Smooth muscle cell (in vitro differentiated cells): ENCODE data around the gene EPB41L4B. TPM values are rescaled to one million over a fixed set of nuclear protein-coding genes. Genes with fewer than 3 reads are reported as not detected.

Source experiments
- DNase-seq: peaks from one replicate; lab custom pipeline; 2025; ENCODE audit not compliant: unreplicated experiment; lab: John Stamatoyannopoulos, UW
- H2AFZ ChIP-seq: fragments of 200-600 bp; sonication (generic); 2 replicates; pipeline ENCODE4 v1.6.0; 2016; ENCODE audit warnings: antibody characterized with exemption, low read depth, mild to moderate bottlenecking
- H3F3A ChIP-seq: fragments of 200-600 bp; sonication (generic); 2 replicates; pipeline ENCODE4 v1.6.0; 2017; ENCODE audit warnings: antibody characterized with exemption, low read depth
- H3K27ac ChIP-seq: fragments of 200-600 bp; sonication (generic); 2 replicates; pipeline ENCODE4 v1.5.1; 2016; ENCODE audit warnings: low read depth, mild to moderate bottlenecking
- H3K27me3 ChIP-seq: fragments of 200-600 bp; sonication (generic); 2 replicates; pipeline ENCODE4 v1.6.1; 2016; ENCODE audit warnings: low read depth, mild to moderate bottlenecking
- H3K36me3 ChIP-seq: fragments of 200-600 bp; sonication (generic); 2 replicates; pipeline ENCODE4 v1.5.1; 2016; ENCODE audit warnings: low read depth
- H3K4me1 ChIP-seq: fragments of 200-600 bp; sonication (generic); 2 replicates; pipeline ENCODE4 v1.5.1; 2016; ENCODE audit warnings: low read depth
- H3K4me2 ChIP-seq: fragments of 200-600 bp; sonication (generic); 2 replicates; pipeline ENCODE4 v1.6.0; 2016; ENCODE audit warnings: mild to moderate bottlenecking
- H3K4me3 ChIP-seq: fragments of 200-600 bp; sonication (generic); 2 replicates; pipeline ENCODE4 v1.5.1; 2016; ENCODE audit warnings: mild to moderate bottlenecking
- H3K79me2 ChIP-seq: fragments of 200-600 bp; sonication (generic); 2 replicates; pipeline ENCODE4 v1.6.0; 2016; ENCODE audit warnings: low read depth, mild to moderate bottlenecking
- H3K9ac ChIP-seq: fragments of 200-600 bp; sonication (generic); 2 replicates; pipeline ENCODE4 v1.6.0; 2016; ENCODE audit warnings: low read depth
- H3K9me3 ChIP-seq: fragments of 200-600 bp; sonication (generic); replicated peaks from 2 replicates; pipeline ENCODE4 v1.5.1; 2016; ENCODE audit warnings: low read depth
- H4K20me1 ChIP-seq: fragments of 200-600 bp; sonication (generic); 2 replicates; pipeline ENCODE4 v1.6.0; 2016; ENCODE audit warnings: low read depth
- CTCF ChIP-seq: fragments of 200-600 bp; sonication (generic); IDR thresholded peaks from 2 replicates; pipeline ENCODE4 v1.5.1; 2017; ENCODE audit warnings: borderline replicate concordance, mild to moderate bottlenecking, antibody characterized with exemption; ENCODE audit not compliant: insufficient read depth, poor library complexity, severe bottlenecking
- WGBS: methylation state at CpG from one replicate; pipeline ENCODE4 v1.1.7; 2016; ENCODE audit warnings: low lambda C conversion rate; 5-methylcytosine and 5-hydroxymethylcytosine counted together
- polyA plus RNA-seq: library from polyadenylated mRNA; unstranded; fragments of >200 nt; fragmentation: Nextera tagmentation; extraction: Ambion mirVana; gene quantifications from 2 replicates; pipeline ENCODE4 v1.2.1, GENCODE V29; 2016
- total RNA-seq: library from RNA; depleted of rRNA; stranded (reverse); fragments of >200 nt; gene quantifications from 2 replicates; pipeline ENCODE4 v1.2.3, GENCODE V29; 2014

The EPB41L4B gene
- total and polyA plus RNA-seq, 2 experiments from 2014 or later: 0.74 to 2.5 TPM

DNA sequence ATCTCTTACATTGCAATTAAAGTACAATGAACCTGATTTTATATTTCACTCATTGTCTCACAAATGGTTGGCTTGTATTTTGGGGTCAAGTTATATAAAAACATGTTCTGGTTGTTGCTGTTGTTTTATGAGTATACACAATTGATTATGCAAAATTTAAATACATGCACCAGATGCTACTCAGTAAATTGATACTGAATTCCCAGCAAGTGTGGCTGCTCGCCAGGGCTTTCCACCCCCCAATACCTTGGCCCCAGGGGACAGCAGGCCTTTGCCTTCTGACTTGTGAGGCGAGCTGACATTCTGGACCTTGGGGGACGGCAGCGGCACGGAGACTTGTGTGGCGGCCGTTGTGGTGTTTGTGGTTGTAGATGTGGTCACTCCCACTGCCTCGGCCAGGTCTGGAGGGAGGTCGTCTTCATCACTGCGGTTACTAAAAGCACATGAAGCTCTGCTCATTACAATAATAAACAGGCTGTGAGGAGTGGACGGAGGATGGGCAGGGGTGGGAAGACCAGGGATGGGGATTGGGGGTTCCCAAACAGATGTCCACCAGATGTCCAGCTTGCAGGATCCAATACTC is 126.8 kb downstream of the EPB41L4B start:
- WGBS: 82% methylated on average over 11 of the region's 11 CpGs
- no peak overlapping the region for H3K9ac ChIP-seq
- no peak overlapping the region for H3K4me3 ChIP-seq
- no peaks in the 10 kb centered on the region for H3K27me3 ChIP-seq
- no peak for TF ChIP-seq CTCF
- DNase-seq: no peak
- no peak overlapping the region for H3K4me2 ChIP-seq
- H3K79me2 ChIP-seq: no peaks in the 10 kb centered on the region
- no peaks in the 10 kb centered on the region for H4K20me1 ChIP-seq
- no peaks in the 10 kb centered on the region for H3K4me1 ChIP-seq
- no peak overlapping the region for H2AFZ ChIP-seq
- no peaks in the 10 kb centered on the region for H3K36me3 ChIP-seq
- H3F3A ChIP-seq: no peaks in the 10 kb centered on the region
- no peaks in the 10 kb centered on the region for H3K9me3 ChIP-seq
- H3K27ac ChIP-seq: no peak overlapping the region

DNA sequence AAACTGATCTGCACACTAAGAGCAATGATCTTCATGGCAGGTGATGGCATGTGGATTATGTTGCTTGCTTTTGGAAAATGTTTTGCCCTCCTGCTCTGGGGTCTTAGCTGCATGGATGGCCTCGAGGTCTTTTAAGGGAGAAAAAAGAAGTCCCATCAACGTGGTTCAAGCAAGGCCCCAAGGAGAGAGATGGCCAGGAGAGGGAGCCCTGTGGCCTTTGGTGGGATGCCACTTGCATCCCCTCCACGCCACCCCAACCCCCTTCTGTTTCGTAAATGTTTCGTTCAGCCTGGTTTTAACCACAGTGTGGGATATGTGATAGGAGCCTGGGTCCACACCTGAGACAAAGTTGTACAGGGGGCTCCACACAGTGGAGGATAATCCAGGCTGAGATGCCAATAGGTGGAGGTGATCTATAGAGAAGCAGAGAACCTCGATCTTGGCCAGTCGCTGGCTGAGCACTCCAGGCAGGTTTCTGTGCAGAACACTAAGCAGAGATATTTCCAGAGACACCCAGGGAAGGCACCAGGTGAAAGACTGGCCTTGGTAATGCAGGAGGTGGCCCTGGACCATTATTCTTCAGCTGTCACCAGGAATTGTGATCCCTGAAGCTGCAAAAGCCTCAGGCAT is 128.0 kb downstream of the EPB41L4B start:
- no peak overlapping the region for H3K9ac ChIP-seq
- peak; percentile 31 for TF ChIP-seq CTCF
- DNase-seq: no peak
- H4K20me1 ChIP-seq: no peaks in the 10 kb centered on the region
- no peaks in the 10 kb centered on the region for H3K27me3 ChIP-seq
- 44% methylated on average over 7 of the region's 7 CpGs for WGBS
- H3F3A ChIP-seq: no peaks in the 10 kb centered on the region
- no peak overlapping the region for H3K27ac ChIP-seq
- H3K4me1 ChIP-seq: no peaks in the 10 kb centered on the region
- no peaks in the 10 kb centered on the region for H3K36me3 ChIP-seq
- H3K4me3 ChIP-seq: no peak overlapping the region
- H3K79me2 ChIP-seq: no peaks in the 10 kb centered on the region
- no peak overlapping the region for H3K4me2 ChIP-seq
- no peak overlapping the region for H2AFZ ChIP-seq
- H3K9me3 ChIP-seq: no peaks in the 10 kb centered on the region

DNA sequence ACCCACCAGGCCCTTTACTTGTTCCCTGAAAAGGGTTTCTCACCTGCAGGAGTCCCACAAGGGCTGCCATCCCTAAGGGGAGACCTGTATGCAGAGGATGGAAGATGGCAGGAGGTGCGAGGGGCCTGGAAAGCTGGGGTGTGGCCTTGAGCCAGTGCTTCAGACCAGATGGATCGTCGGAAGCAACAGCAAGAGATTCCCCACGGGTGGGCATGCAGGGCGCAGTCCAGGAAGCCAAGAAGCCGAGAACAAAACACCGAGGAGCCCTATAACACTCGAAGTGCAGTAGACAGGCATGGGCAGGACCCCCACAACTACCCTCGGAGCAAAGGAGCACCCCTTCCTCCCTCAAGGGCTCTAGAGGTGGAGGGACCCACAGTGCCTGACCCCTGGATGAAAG is 129.1 kb downstream of the EPB41L4B start:
- Histone ChIP-seq H3F3A (no peaks in the 10 kb centered on the region), H3K4me2 (no peak overlapping the region), H3K27me3 (no peaks in the 10 kb centered on the region), H3K79me2 (no peaks in the 10 kb centered on the region), H3K36me3 (no peaks in the 10 kb centered on the region), H3K9ac (no peak overlapping the region), H3K27ac (no peak overlapping the region), H2AFZ (no peak overlapping the region), H3K4me3 (no peak overlapping the region), H4K20me1 (no peaks in the 10 kb centered on the region), H3K9me3 (no peaks in the 10 kb centered on the region), H3K4me1 (no peaks in the 10 kb centered on the region)
- DNase-seq: no peak
- WGBS: 92% methylated on average over 9 of the region's 9 CpGs
- no peak for TF ChIP-seq CTCF

GRCh38 chr9:109190151-109190550 is 130.7 kb downstream of the EPB41L4B start:
- Histone ChIP-seq H2AFZ (no peak overlapping the region), H3K36me3 (no peaks in the 10 kb centered on the region), H3K9ac (no peak overlapping the region), H3K27me3 (no peaks in the 10 kb centered on the region), H4K20me1 (no peaks in the 10 kb centered on the region), H3K4me2 (no peak overlapping the region), H3K79me2 (no peaks in the 10 kb centered on the region), H3K27ac (no peak overlapping the region), H3K4me1 (no peaks in the 10 kb centered on the region), H3F3A (no peaks in the 10 kb centered on the region), H3K9me3 (no peaks in the 10 kb centered on the region), H3K4me3 (no peak overlapping the region)
- no peak for TF ChIP-seq CTCF
- no peak for DNase-seq
- WGBS: 44% methylated on average over 1 of the region's 1 CpG
